ENCODE results near the gene SAMD14. TPM values are rescaled to one million over a fixed set of nuclear protein-coding genes. Genes with fewer than 3 reads are reported as not detected.

Gene SAMD14
- total RNA-seq, 1 experiment from 2014 or later: 3.4 TPM

GRCh38 chr17:50167371-50167770, 37.4 kb upstream of the SAMD14 start:
- ChIA-PET POLR2A (no interaction called here), CTCF (interaction anchor here (0.6 to 2.8 kb wide), 2 partner anchors 11 to 292 kb away, joined by 4 to 34 read pairs; no protein-coding TSS in a partner anchor)
- Histone ChIP-seq H3K36me3 (ENCODE audit: control insufficient read depth, insufficient read depth, low read length) (no peaks in the 10 kb centered on the region), H3K27me3 (replicated peaks; ENCODE audit: control insufficient read depth, insufficient read depth, low read length) (no peaks in the 10 kb centered on the region), H3K4me1 (peaks cover 3% of the 10 kb centered on the region; the same call in 1 of the 2 replicates), H3K9me3 (no peaks in the 10 kb centered on the region), H3K4me3 (ENCODE audit: low read depth, low read length) (no peak overlapping the region)
- intact Hi-C loops (cut with micrococcal nuclease; ENCODE audit: unreplicated experiment): no loop called here
- peaks cover 7% of the 10 kb centered on the region for H3K4me1 Mint-ChIP-seq (ENCODE audit: low read depth, unreplicated experiment)
- no peaks in the 10 kb centered on the region for H3K36me3 Mint-ChIP-seq (ENCODE audit: insufficient read depth, unreplicated experiment)
- BruUV-seq (replicated peaks): no TSS peak
- no peaks in the 10 kb centered on the region for H3K27me3 Mint-ChIP-seq (ENCODE audit: insufficient read depth, unreplicated experiment)
- TF ChIP-seq CTCF (IDR thresholded peaks at IDR 0.05; ENCODE audit: insufficient read depth in 1 of 2, low read depth in 1 of 2, low read length in 1 of 2, severe bottlenecking in 1 of 2, unreplicated experiment in 1 of 2): no peak
- H3K27ac Mint-ChIP-seq (ENCODE audit: unreplicated experiment): no peak overlapping the region
- H3K9me3 Mint-ChIP-seq (ENCODE audit: unreplicated experiment): no peaks in the 10 kb centered on the region
- no peak overlapping the region for H3K4me3 Mint-ChIP-seq (ENCODE audit: unreplicated experiment)
- no peak for DNase-seq

- ChIA-PET POLR2A (no interaction called here), CTCF (interaction anchor here (0.6 to 2.1 kb wide), 8 partner anchors 10 to 301 kb away, joined by 3 to 6 read pairs (median 4); no protein-coding TSS in a partner anchor)
- Mint-ChIP-seq H3K27ac (ENCODE audit: unreplicated experiment) (no peak overlapping the region), H3K4me3 (ENCODE audit: unreplicated experiment) (no peak overlapping the region), H3K4me1 (ENCODE audit: low read depth, unreplicated experiment) (peaks cover 10% of the 10 kb centered on the region), H3K36me3 (ENCODE audit: insufficient read depth, unreplicated experiment) (no peaks in the 10 kb centered on the region), H3K27me3 (ENCODE audit: insufficient read depth, unreplicated experiment) (peaks cover 2% of the 10 kb centered on the region), H3K9me3 (ENCODE audit: unreplicated experiment) (no peaks in the 10 kb centered on the region)
- no peaks in the 10 kb centered on the region for H3K9me3 ChIP-seq
- no TSS peak for BruUV-seq (replicated peaks)
- H3K4me1 ChIP-seq: peaks cover 7% of the 10 kb centered on the region; the same call in 1 of the 2 replicates
- H3K27me3 ChIP-seq (replicated peaks; ENCODE audit: control insufficient read depth, insufficient read depth, low read length): no peaks in the 10 kb centered on the region
- H3K36me3 ChIP-seq (ENCODE audit: control insufficient read depth, insufficient read depth, low read length): no peaks in the 10 kb centered on the region
- no peak for TF ChIP-seq CTCF (IDR thresholded peaks at IDR 0.05; ENCODE audit: insufficient read depth in 1 of 2, low read depth in 1 of 2, low read length in 1 of 2, severe bottlenecking in 1 of 2, unreplicated experiment in 1 of 2)
- DNase-seq: no peak
- intact Hi-C loops (cut with micrococcal nuclease; ENCODE audit: unreplicated experiment): no loop called here
- no peak overlapping the region for H3K4me3 ChIP-seq (ENCODE audit: low read depth, low read length)
These were observed 36.7 kb upstream of the SAMD14 start for GRCh38 chr17:50166518-50167181.

DNA sequence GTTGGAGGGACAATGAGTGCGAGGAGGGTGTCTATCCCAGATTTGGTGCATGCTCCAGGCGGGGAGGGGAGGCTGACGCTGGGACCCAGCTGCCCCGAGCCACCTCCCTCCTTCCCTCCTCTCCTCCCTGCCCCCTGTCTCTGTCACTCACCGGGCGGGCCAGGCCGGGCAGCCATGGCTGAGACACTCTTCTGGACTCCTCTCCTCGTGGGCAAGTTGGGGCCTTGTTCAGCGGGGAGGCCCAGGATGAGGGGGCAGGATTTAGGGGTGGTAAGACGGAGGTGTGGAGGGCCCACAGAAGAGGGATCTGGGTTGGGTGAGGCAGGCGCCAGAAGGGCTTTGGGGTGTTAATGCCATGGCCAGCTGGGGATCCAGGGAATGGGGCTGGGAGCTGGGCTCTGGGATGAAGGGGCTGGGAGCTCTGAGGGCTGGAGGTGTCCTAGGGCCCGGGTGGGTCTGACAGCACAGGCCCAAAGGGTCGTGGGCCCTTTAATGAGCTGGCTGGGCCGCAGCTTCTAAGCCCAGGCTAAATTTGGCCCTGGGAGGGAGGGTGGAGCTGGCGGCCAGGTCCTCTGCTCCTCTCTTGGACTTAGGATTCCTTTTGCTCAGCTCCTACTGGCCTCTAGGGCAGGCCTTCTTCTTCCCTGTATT, 36.0 kb upstream of the SAMD14 start, which contains the start of gene SGCA:
Gene SGCA, plus strand, starts transcription at position 139 of the 651 bp plus-strand sequence. Its CDS starts 36 bp downstream, at position 175.
- Mint-ChIP-seq H3K27me3 (ENCODE audit: insufficient read depth, unreplicated experiment) (peaks cover 3% of the 10 kb centered on the region), H3K27ac (ENCODE audit: unreplicated experiment) (no peak within 1 kb of the TSS), H3K4me3 (ENCODE audit: unreplicated experiment) (no peak within 1 kb of the TSS), H3K36me3 (ENCODE audit: insufficient read depth, unreplicated experiment) (no peaks in the 10 kb centered on the region), H3K9me3 (ENCODE audit: unreplicated experiment) (no peaks in the 10 kb centered on the region), H3K4me1 (ENCODE audit: low read depth, unreplicated experiment) (peaks cover 16% of the 10 kb centered on the region)
- ChIA-PET CTCF (interaction anchor here (0.7 to 2.1 kb wide), 10 partner anchors 11 to 300 kb away, joined by 3 to 6 read pairs (median 4); no protein-coding TSS in a partner anchor), POLR2A (no interaction called here)
- H3K4me1 ChIP-seq: peaks cover 11% of the 10 kb centered on the region
- DNase-seq: no peak
- intact Hi-C loops (cut with micrococcal nuclease; ENCODE audit: unreplicated experiment): no loop called here
- no TSS peak for BruUV-seq (replicated peaks)
- no peaks in the 10 kb centered on the region for H3K36me3 ChIP-seq (ENCODE audit: control insufficient read depth, insufficient read depth, low read length)
- no peak for TF ChIP-seq CTCF (IDR thresholded peaks at IDR 0.05; ENCODE audit: insufficient read depth in 1 of 2, low read depth in 1 of 2, low read length in 1 of 2, severe bottlenecking in 1 of 2, unreplicated experiment in 1 of 2)
- no peaks in the 10 kb centered on the region for H3K9me3 ChIP-seq
- H3K27me3 ChIP-seq (replicated peaks; ENCODE audit: control insufficient read depth, insufficient read depth, low read length): no peaks in the 10 kb centered on the region
- H3K4me3 ChIP-seq (ENCODE audit: low read depth, low read length): no peak within 1 kb of the TSS

Measured in Caco-2 (cell line).